ENCODE data around the gene RNF115. TPM values are rescaled to one million over a fixed set of nuclear protein-coding genes. Genes with fewer than 3 reads are reported as not detected.
"Not testable (repeated sequence)": the region's sequence is repeated elsewhere in the genome, so short reads cannot be mapped to it uniquely, and the experiment has no call there.

Gene RNF115
- total and polyA plus RNA-seq, 7 donors, result 3.2 to 81.6 (median 45.9) TPM

GRCh38 chr1:145720878-145721671 is 102.8 kb downstream of the RNF115 start:
- WGBS, 3 donors, result 7 to 9% (median 7%) methylated on average over 47 of the region's 47 CpGs
- Histone ChIP-seq H3K27ac (no peak overlapping the region), H3K4me3 (peak overlapping the region; percentile 51), H3K36me3 (ENCODE audit: insufficient read depth in 1 of 2, low read depth in 1 of 2) (no peaks in the 10 kb centered on the region), H3K27me3 (ENCODE audit: insufficient read depth in 3 of 3, low read length in 2 of 3) (no peaks in the 10 kb centered on the region), H3K4me1 (peaks cover 6% of the 10 kb centered on the region), H3K9me3 (no peaks in the 10 kb centered on the region)
- intact Hi-C loops (cut with DNase I), result no loop called here
- ATAC-seq (peak; percentile 88 to 97 (median 93)), DNase-seq (peak; percentile 77 to 81)
- peak; percentile 96 for TF ChIP-seq CTCF (IDR thresholded peaks at IDR 0.05)

GRCh38 chr1:145720556-145720877 is 103.4 kb downstream of the RNF115 start:
- Histone ChIP-seq H3K36me3 (ENCODE audit: insufficient read depth in 1 of 2, low read depth in 1 of 2) (no peaks in the 10 kb centered on the region), H3K9me3 (no peaks in the 10 kb centered on the region), H3K27ac (no peak overlapping the region), H3K4me1 (peaks cover 6% of the 10 kb centered on the region), H3K27me3 (ENCODE audit: insufficient read depth in 3 of 3, low read length in 2 of 3) (no peaks in the 10 kb centered on the region), H3K4me3 (peak overlapping the region; percentile 51)
- intact Hi-C loops (cut with DNase I), result no loop called here
- WGBS, 3 donors, result 28 to 34% (median 28%) methylated on average over 5 of the region's 5 CpGs
- peak in 3 of 4 donors; percentile 6 to 22 (median 12) for ATAC-seq
- no peak for DNase-seq
- no peak for TF ChIP-seq CTCF (IDR thresholded peaks at IDR 0.05)

- Histone ChIP-seq H3K36me3 (ENCODE audit: insufficient read depth in 1 of 2, low read depth in 1 of 2) (no peaks in the 10 kb centered on the region), H3K9me3 (no peaks in the 10 kb centered on the region), H3K4me1 (peaks cover 6% of the 10 kb centered on the region), H3K4me3 (no peak within 1 kb of the TSS), H3K27ac (no peak within 1 kb of the TSS), H3K27me3 (ENCODE audit: insufficient read depth in 3 of 3, low read length in 2 of 3) (no peaks in the 10 kb centered on the region)
- ATAC-seq (no peak), DNase-seq (no peak)
- no peak for TF ChIP-seq CTCF (IDR thresholded peaks at IDR 0.05)
- 87 to 89% (median 89%) methylated on average over 12 of the region's 12 CpGs for WGBS, 3 donors
- intact Hi-C loops (cut with DNase I), result no loop called here
These were observed 104.4 kb downstream of the RNF115 start, which contains the start of gene CD160 for GRCh38 chr1:145719230-145720079. CD160 (plus strand) TSS chr1:145719499; CDS start chr1:145728328, 8,829 bp downstream.

GRCh38 chr1:145718465-145718864 is 105.4 kb downstream of the RNF115 start:
- H3K27ac ChIP-seq; ATAC-seq; intact Hi-C loops (cut with DNase I); H3K4me1 ChIP-seq; H3K9me3 ChIP-seq; DNase-seq; H3K36me3 ChIP-seq (ENCODE audit: insufficient read depth in 1 of 2, low read depth in 1 of 2); H3K4me3 ChIP-seq; H3K27me3 ChIP-seq (ENCODE audit: insufficient read depth in 3 of 3, low read length in 2 of 3): not testable (repeated sequence)
- WGBS, 3 donors, result 96 to 98% (median 97%) methylated on average over 5 of the region's 5 CpGs

- H3K27ac ChIP-seq, result no peak overlapping the region
- no peak overlapping the region for H3K4me3 ChIP-seq
- WGBS, 3 donors, result 11 to 20% (median 20%) methylated on average over 1 of the region's 1 CpG
- DNase-seq (no peak), ATAC-seq (no peak)
- H3K9me3 ChIP-seq, result no peaks in the 10 kb centered on the region
- intact Hi-C loops (cut with DNase I), result no loop called here
- peaks cover 6% of the 10 kb centered on the region for H3K4me1 ChIP-seq
- no peaks in the 10 kb centered on the region for H3K27me3 ChIP-seq (ENCODE audit: insufficient read depth in 3 of 3, low read length in 2 of 3)
- TF ChIP-seq CTCF (IDR thresholded peaks at IDR 0.05), result no peak
- no peaks in the 10 kb centered on the region for H3K36me3 ChIP-seq (ENCODE audit: insufficient read depth in 1 of 2, low read depth in 1 of 2)
These were observed 106.1 kb downstream of the RNF115 start for GRCh38 chr1:145717833-145718232.
